GM12864 (cell line): Measurements from ENCODE around the gene TM4SF20.
A peak's percentile ranks its signal among the peaks of the same experiment; 100 is the strongest.
"Not testable (repeated sequence)": the region's sequence is repeated elsewhere in the genome, so short reads cannot be mapped to it uniquely, and the experiment has no call there.

ENCODE experiments used
- DNase-seq: peaks from one replicate; pipeline ENCODE4 v3.0.0-alpha.2; 2011; ENCODE audit warnings: low read depth
- H3K4me3 ChIP-seq: 2 replicates; pipeline ENCODE4 v1.5.1; 2011; ENCODE audit warnings: mild to moderate bottlenecking, low read depth, low read length, control low read depth
- TF ChIP-seq, protein P1 (sequence below): IDR thresholded peaks from 2 replicates; pipeline ENCODE4 v1.5.1; 2011; ENCODE audit warnings: low read depth, mild to moderate bottlenecking, moderate library complexity, low read length, control low read depth, inconsistent platforms; ENCODE audit errors: missing control alignments

The TM4SF20 gene

DNA sequence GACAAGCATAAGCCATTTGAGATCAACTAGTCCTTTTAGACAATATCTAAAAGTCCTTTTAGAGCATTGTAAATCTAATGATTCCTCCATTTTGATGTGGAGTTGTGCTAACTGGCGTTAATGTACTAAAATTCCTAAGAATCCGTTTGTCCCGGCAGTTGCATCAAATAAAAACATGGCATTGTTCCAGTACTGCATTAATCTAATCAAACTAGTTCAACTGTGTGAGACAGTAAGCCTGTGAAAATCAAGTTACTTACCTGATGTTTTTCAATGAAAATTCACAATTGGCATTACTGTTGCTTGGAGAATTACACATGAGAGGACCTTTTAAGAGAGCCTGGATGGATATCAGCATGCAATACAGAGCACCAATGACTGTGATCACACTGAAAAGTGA lies 13.3 kb downstream of the TM4SF20 start:
- DNase-seq, result no peak
- TF ChIP-seq, protein P1, sequence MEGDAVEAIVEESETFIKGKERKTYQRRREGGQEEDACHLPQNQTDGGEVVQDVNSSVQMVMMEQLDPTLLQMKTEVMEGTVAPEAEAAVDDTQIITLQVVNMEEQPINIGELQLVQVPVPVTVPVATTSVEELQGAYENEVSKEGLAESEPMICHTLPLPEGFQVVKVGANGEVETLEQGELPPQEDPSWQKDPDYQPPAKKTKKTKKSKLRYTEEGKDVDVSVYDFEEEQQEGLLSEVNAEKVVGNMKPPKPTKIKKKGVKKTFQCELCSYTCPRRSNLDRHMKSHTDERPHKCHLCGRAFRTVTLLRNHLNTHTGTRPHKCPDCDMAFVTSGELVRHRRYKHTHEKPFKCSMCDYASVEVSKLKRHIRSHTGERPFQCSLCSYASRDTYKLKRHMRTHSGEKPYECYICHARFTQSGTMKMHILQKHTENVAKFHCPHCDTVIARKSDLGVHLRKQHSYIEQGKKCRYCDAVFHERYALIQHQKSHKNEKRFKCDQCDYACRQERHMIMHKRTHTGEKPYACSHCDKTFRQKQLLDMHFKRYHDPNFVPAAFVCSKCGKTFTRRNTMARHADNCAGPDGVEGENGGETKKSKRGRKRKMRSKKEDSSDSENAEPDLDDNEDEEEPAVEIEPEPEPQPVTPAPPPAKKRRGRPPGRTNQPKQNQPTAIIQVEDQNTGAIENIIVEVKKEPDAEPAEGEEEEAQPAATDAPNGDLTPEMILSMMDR, result no peak
- H3K4me3 ChIP-seq, result no peak overlapping the region

DNA sequence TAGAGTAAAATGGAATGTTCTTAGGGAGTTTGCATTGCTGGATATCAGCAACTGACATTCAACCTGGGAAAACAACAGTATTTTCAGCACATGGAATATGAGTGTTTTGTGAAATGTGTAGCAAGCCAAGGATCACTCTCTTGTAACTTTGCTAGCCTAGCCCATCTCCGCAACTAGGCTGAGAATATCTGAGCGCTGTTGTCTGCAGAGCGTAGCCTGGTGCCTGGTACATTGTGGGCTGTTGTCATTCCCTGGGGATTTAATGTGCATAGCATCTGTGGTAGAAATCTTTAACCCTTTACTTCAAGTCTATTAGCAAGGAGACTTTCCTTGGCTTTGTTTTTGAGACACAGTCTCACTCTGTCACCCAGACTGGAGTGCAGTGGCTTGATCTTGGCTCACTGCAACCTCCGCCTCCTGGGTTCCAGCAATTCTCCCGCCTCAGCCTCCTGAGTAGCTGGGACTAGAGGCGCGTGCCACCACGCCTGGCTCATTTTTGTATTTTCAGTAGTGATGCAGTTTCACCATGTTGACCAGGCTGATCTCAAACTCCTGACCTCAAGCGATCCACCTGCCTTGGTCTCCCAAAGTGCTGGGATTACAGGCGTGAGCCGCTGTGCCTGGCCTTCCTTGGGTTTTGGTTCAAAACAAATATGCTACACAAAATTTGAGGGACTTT lies 14.4 kb downstream of the TM4SF20 start:
- DNase-seq, H3K4me3 ChIP-seq: not testable (repeated sequence)

DNA sequence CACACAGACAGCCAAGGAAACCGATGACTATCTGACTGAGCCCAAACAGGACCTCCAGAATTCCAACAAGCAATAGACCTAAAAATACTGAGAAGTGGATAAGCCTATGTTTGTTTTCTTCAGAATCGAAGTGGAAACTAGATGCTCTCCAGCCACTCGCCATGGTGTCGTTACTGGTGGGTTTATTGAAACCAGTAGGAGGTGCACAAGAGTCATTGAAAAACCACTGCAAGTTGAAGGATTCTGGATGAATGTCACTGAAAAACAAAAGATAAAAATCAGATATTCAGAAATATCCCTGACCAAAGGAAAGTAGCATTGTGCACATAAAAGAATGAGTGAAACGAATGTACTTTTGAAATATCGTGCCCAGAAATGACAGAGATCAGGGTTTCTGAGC lies 15.3 kb downstream of the TM4SF20 start:
- DNase-seq, result no peak
- TF ChIP-seq, protein P1, result no peak
- no peak overlapping the region for H3K4me3 ChIP-seq

DNA sequence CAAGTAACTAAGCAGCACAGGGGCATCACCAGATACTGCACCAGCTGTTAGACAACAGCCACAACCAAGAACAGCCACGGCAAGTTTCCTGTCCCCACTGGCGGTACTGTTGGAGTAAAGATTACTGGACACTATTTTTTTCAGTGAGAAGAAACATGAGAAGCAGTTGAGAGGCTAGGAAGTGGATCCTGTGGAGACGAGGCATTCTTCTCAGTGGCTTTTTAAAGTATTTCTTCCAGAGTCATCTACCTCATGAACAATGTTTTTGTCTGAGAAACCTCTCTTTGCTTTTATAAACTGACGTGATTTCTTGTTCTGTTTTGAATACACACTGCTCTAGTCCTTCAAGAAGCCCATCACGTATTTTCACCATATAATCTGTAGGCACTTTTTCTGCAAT lies 18.8 kb downstream of the TM4SF20 start:
- H3K4me3 ChIP-seq, result no peak overlapping the region
- no peak for DNase-seq
- TF ChIP-seq, protein P1, result no peak

DNA sequence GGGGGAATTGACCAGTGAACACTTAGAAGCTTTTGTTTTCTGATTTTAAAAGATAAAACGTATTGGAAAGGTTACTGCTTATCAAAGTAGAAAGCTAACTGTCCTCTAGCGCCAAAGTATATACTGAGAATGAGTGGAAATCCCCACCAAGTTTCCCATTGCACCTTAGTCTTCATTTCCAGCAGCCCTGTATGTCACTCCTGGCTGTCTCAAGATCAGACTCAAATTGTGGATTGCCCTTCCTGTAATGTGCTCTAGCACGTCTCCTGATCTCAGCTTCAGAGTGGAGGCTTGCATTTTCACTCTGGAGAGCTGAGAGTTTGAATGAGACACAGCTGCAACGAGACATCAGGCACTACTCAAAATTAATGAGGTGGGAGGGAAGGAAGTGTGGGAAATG lies 27.5 kb downstream of the TM4SF20 start:
- peak; percentile 10 for DNase-seq
- TF ChIP-seq, protein P1, result no peak
- H3K4me3 ChIP-seq, result no peak overlapping the region

DNA sequence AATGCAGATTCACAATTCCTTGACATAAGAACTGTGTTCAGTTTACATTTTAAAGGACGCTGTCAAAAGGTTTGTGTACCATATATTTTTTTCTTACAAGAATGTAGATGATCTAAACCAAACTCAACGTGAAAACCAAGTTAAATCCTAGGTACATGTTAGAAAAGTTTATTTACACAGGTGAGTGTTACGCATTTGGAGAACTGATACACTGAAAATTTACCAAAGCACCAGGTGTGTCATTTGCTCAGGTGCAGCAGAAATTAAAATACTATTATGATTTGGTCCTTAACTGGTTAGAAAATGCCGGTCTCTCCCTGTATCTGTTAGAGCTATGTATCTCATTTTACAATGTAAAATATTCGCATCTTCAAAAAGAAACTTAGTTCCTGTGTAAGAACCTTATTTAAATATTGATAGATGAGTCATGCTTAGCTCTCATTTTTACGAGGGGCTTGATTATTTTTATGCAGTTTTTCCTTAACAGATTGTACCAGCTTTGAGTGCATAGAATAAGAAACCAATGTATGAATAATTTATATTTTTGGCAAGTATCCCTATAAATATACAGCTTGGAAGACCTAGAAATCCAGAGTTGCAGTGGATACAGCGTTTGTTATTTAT lies 29.0 kb downstream of the TM4SF20 start:
- TF ChIP-seq, protein P1, result no peak
- DNase-seq, result no peak
- H3K4me3 ChIP-seq, result no peak overlapping the region

DNA sequence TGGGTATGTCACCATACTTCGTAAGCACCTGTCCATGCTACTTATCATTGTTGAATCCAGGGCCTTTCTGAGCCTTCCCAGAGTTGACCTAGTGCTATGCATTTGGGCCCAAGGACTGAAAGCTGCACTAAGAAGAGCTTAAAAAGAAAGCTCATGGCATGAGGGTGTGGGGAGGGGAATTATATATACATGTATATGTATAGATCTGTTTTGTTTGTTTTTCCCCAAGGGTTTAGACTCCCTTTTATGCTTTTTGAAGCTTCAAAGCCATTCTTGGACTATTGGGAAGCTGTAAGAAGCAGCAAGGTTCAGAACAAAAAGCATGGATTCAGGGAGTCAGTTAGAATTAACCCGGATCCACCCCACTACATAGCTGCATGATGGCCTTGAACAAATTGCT lies 30.8 kb downstream of the TM4SF20 start:
- TF ChIP-seq, protein P1, result no peak
- no peak for DNase-seq
- H3K4me3 ChIP-seq, result no peak overlapping the region
